ENCODE measurements around the gene NRIP1.
"Not testable (repeated sequence)": the region's sequence is repeated elsewhere in the genome, so short reads cannot be mapped to it uniquely, and the experiment has no call there.

Gene NRIP1

GRCh38 chr21:14964621-14965020 is 100.2 kb downstream of the NRIP1 start:
- DNase-seq, result no peak

- no peak for DNase-seq
Observed at GRCh38 chr21:14962217-14962616, 102.6 kb downstream of the NRIP1 start.

- no peak for DNase-seq
Observed at GRCh38 chr21:14961502-14961901, 103.3 kb downstream of the NRIP1 start.

- DNase-seq, result no peak
Observed at GRCh38 chr21:14959343-14959742, 105.5 kb downstream of the NRIP1 start.

- no peak for DNase-seq
Observed at GRCh38 chr21:14957836-14958235, 107.0 kb downstream of the NRIP1 start.

GRCh38 chr21:14956807-14957206 is 108.0 kb downstream of the NRIP1 start:
- DNase-seq, result no peak

- DNase-seq, result no peak
Observed at GRCh38 chr21:14955936-14956520, 108.8 kb downstream of the NRIP1 start.

- DNase-seq, result no peak
Observed at GRCh38 chr21:14952916-14953315, 111.9 kb downstream of the NRIP1 start.

- DNase-seq, result no peak
Observed at GRCh38 chr21:14949603-14950002, 115.2 kb downstream of the NRIP1 start.

- no peak for DNase-seq
Observed at GRCh38 chr21:14947613-14948160, 117.1 kb downstream of the NRIP1 start.

GRCh38 chr21:14945176-14945575 is 119.6 kb downstream of the NRIP1 start:
- DNase-seq, result no peak

- DNase-seq, result no peak
Observed at GRCh38 chr21:14943616-14944015, 121.2 kb downstream of the NRIP1 start.

- no peak for DNase-seq
Observed at GRCh38 chr21:14942801-14943490, 121.9 kb downstream of the NRIP1 start.

- DNase-seq, result not testable (repeated sequence)
Observed at GRCh38 chr21:14927324-14927723, 137.5 kb downstream of the NRIP1 start.

- DNase-seq, result no peak
Observed at GRCh38 chr21:14926186-14926585, 138.6 kb downstream of the NRIP1 start.

- DNase-seq, result no peak
Observed at GRCh38 chr21:14923468-14923867, 141.3 kb downstream of the NRIP1 start.

- DNase-seq, result no peak
Observed at GRCh38 chr21:14922980-14923379, 141.8 kb downstream of the NRIP1 start.

GRCh38 chr21:14918527-14918926 is 146.3 kb downstream of the NRIP1 start:
- no peak for DNase-seq

GRCh38 chr21:14917762-14918161 is 147.0 kb downstream of the NRIP1 start:
- DNase-seq, result no peak

- DNase-seq, result no peak
Observed at GRCh38 chr21:14916676-14917141, 148.1 kb downstream of the NRIP1 start.

- no peak for DNase-seq
Observed at GRCh38 chr21:14913638-14914037, 151.2 kb downstream of the NRIP1 start.

GRCh38 chr21:14911351-14911750 is 153.4 kb downstream of the NRIP1 start:
- DNase-seq, result no peak
